Kidney glomerular epithelial cell (primary cell): ENCODE data around the gene GPR84.

ENCODE experiments used
- DNase-seq: peaks from one replicate; lab custom pipeline; 2025; lab: John Stamatoyannopoulos, UW

GPR84 gene

DNA sequence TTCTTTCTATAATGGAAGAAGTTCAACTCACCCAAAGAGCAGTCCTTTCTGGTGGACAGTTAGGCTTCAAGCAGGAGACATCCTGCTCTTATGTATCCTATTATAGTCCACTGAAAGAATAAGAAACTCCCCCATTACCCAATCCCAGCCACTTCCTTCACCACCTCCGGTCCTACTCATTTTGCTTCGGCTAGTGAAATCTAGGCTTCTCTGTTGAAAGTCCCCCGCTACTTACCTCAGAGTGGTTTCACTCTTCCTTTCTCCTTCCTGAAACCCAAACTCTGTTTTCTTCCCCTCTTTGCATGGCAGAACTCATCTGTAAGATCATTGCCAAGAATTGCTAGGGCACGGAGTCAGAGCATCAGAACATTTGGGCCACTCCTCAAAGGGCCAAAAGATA is at the start of gene GPR84:
TSS of gene GPR84 (minus strand) at position 74 of the 400 bp plus-strand sequence. CDS start 635 bp downstream, outside the sequence.
- no peak for DNase-seq

DNA sequence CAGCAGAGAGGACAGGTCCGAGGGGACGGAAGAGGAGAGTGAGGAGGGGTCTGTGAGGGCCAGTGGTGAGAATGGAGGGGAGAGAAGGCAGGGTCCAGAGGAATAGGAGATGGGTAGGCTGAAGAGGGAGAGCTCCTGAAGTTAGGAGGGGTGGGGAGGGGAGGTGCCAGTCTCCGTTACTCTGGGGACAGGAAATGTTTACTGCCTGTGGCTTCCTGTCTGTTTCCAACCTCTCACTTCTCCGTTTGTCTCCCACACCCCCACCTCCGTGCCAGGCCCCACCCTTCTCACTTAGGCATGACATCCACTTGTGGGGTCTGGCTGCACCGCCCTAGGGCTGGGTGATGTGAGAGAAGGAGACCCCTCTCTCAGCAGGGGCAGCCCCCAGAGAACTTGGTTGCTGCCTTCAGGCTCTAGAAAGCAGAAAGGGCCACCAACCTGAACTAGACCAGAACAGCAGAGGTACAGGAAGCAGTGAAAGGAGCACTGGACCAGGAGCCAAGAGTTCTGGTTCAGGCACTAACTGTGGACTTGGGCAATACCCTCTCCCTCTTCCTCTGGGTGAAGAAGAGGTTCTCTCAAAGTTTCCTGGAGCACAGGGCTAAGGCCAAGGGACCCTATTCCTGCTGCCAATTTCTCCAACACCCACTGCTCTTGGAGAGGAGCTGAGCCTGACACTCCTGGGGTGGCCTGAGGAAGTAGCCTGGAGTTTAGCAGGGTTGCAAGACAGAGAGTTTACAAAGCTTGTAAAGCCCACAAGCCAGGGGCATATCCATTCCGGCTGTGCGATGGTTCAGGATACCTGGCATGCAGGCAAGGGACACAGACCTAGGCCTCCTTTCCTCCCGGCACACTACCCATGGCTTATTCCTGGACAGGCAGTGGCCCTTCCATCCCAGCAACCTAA is 49.3 kb upstream of the GPR84 start:
- no peak for DNase-seq

DNA sequence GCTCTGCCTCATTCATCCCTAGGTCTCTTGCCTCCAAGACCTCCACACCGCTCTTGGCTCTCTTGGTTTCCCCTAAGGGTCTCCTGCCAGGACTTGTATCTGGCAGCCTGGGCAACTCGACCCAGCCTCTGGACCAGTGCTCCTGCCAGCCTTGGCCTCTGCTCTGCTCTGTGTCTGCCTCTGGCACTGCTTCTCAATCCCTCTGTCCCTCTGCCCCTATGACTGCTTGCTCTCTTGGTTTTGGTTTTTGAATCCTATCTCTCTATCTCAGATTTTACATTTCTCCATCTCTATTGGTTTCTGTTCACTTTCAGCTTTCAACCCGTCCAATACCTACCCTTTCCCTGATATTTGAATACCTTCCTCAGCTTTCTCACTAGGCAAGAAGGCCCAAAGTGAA is 48.5 kb upstream of the GPR84 start:
- no peak for DNase-seq

DNA sequence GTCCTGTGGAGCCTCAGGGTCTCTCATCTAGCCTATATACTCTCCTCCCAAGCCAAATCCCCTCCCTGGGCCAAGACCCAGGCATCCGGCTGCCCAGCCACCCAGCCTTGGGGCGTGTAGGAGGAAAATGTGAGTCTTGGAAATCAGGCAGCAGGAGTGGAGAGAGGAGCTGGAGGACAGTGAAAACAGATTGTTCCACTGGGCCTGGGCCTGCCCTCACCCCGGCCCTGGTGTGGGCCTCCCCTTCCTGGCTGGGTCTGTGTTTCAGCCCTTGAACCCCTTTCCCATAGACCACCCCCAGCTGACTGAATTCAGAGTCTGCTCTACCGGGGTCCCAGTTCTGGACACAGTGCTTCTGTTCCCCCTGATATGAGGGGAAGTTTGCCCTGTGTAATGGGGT is 48.1 kb upstream of the GPR84 start:
- no peak for DNase-seq

DNA sequence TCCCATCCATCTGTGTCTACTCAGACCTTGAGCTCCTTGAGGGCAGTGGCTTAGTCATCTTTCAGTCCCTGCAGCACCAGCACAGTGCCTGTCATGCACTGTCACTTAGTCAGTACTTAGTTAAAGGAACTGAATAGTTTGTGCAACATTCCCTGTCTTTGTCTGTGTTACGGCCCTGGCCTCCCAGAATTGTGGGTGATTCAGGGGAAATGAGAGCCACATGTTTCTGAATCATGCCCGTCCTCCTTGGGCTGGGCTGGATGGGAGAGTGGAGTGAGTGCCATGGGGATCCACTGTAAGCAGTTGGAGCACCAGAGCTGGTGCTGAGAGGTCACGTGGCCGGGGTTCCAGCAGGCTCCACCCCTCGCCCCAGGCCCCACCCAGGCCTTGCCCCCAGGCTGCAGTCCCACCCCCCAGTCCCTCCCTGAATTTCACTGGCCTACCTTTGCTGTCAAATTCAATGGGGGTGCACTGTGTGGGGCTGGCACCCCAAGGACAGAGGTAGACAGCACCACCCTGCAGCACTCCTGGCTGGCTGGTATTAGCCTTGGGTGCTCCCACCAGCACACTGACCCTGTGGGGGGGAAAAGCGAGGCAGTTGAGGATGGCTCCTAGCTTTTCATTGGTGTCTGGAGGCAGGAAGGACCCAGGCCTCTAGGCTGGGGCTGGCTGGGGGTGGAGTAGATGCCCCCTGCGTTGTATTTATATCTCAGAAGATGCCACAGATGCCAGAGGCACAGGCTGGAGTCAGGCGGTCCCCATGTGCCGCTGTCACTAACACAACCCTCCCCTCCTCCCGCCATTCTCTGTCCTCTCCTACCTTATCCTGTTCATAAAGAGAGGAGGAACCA is 47.3 kb upstream of the GPR84 start:
- DNase-seq, result peak; percentile 73

DNA sequence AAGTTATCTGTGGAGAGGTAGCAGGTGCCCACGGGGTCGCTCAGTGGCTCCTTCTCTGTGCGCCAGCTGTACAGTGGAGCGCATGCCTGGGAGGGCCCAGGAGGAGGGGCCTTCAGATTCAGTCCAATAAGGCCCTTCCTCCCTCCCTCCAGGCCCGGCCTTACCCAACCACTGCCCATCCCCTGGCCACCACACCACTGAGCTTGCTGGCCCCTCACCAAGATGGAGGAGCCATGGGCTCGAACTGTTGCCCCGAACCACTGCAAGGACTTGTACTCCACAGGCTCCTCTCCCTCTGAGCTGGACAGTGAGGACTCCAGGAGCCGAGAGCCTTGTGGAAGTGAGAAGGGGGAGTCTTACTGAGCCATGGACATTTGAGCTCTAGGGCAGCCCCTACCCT is 45.0 kb upstream of the GPR84 start:
- no peak for DNase-seq

DNA sequence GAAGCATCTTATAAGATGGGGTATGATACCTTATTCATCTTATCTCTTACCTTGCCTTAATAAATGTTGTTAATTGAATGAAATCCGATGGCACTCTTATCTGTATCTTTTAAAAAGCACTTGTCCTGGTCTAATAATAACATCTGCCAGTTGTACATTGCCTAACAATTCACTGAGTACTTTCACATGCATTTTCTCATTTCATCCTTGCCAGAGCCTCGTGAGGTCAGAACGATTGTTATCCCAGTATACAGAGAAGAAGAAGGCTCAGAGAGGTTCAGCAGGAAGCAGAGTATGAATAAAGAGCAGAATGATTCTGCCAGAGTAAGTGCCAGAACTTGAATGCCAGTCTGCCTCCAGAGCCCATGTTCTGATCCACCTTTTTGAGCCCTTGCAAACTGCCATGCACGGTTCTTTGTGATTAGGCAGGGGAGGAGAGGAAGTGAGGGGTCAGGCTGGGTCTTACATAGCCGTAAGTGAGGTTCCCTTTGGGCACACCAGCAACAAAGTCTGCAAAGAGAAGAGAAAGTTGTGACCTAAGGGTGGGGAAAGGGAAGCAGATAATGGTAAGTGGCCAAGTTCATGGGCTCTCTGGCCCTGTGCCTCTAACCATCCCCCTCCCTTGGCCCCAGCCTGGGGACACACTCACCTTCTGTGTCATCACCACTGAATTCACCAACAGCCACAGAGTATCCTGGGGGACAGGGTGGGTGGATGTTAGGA is 43.1 kb upstream of the GPR84 start:
- no peak for DNase-seq

DNA sequence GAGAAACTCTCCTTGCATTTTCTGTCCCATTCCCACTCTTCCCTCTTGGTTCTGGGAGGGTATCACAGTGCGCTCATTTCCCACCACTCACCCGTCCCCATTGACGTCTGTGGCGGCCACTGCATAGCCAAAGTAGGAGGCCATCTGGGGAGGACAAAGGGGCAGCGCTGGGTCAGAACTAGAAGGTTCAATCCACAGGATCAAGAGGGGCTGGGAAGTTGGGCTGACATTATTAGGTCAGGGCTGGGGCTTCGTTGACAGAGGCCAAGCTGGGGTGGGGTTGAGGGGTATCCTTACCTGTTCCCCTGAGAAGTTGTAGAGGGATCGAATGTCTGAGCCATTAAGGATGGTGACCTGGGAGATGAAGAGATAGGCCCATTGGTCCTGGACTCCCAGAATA is 41.3 kb upstream of the GPR84 start:
- DNase-seq, result no peak

DNA sequence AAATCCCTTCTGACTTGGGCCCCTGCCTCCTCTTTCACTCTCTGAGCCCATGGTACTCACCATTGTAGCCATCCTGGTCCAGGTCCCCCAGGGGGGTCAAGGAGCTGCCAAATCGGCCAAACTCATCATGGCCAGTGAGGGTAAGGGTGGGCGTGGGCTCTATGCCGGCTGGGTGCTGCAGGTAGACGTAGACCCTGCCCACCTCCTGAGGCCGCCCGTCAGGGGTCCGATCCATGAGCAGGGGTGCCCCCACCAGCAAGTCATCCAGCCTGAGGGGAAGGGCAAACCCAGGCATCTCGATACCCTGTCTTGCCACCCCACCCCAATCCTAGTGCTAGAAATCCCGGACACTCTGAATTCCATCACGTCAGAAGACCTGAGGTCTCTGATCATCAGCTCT is 40.8 kb upstream of the GPR84 start:
- DNase-seq, result no peak

DNA sequence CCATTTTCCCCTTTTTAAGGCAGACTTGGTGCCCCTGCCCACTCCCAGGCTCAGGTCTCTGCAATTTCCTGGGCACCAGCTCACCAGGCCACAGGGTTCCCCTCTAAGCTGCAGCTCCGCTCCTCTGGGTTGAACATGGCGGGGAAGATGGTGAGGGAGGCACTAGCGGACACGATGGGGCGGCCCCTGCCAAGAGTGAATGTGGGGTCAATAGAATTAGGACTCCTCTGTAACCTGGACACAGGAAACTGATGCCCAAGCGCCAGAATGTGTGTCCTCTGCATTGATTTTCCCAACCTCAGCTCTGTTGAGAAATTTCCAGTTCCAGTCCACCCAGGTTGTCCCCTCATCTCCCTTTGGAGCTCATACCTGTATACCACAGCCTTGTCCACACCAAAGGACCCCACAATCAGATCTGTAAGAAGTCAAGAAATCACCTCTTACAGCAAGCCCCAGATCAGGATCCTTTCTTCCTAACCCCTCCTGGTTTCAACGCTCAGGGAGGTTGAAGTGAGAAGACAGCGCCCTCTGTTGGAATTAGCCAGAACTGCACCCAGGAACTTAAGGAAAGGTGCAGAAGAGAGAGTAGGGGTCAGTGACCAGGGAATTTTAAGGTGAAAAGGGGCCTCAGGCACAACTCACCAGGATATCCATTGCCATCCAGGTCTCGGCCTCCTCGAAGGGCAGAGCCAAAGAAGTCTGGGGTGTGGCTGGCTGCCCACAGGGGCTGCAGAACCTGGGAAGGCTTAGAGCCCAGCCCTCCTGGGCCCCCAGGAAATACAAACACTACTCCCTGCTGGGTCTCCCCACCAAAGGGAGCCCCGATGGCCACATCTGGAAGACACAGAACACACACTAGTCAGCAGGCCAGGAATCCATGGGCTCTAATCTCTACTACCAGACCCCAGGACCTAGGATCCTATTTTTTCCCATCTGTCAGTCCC is 40.0 kb upstream of the GPR84 start:
- DNase-seq, result peak; percentile 73

DNA sequence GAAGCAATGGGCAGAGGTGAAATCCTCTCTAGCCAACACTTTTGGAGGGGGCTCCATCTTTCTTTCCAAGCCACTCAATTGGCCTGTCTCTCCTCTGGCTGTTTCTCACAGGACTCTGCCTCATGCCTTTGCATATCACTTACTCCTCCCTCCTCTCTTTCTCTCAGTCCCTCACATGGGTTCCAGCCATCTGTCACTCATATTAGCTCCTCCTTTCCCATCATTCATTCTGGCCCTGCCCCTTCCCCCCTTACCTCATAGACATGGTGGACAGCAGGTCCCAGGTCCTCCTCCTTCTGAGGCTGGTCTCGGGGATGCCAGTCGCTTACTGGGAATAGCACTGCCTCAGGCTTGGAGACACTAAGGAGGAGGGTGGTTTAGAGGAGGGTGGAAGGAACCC is 36.8 kb upstream of the GPR84 start:
- no peak for DNase-seq

DNA sequence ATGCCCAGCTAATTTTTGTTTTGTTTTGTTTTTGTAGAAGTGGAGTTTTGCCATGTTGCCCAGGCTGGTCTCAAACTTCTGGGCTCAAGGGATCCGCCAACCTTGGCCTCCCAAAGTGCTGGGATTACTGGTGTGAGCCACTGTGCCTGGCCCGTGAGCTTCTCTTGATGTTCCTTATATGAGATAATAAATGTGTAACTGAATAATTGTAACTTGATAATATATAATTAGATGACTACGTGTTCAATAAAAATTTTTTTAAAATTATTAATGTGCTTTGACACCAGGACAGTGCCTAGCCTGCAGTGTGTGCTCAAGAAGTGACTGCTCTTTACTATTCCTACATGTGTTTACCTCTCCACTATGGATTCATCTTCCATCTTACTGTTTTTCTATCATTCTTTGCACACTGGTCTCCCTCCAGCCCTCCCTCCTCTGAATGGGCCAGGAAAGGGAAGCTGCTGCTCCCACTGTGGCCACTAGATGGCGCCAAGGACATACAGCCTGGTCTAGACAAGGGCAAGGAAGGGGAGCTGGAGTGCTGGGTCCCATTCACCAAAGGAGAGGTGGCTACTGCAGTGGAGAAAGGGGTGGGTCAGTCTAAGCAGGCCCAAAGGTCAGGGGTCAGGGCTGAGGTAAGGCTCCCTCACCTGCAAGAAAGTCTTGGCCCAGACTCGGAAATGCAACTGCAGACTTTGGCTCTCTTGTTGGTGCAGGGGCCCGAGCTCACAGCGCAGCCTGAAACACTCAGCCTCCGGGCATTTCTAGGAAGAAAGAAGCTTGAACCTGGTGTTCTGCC is 34.9 kb upstream of the GPR84 start:
- DNase-seq, result peak; percentile 72

DNA sequence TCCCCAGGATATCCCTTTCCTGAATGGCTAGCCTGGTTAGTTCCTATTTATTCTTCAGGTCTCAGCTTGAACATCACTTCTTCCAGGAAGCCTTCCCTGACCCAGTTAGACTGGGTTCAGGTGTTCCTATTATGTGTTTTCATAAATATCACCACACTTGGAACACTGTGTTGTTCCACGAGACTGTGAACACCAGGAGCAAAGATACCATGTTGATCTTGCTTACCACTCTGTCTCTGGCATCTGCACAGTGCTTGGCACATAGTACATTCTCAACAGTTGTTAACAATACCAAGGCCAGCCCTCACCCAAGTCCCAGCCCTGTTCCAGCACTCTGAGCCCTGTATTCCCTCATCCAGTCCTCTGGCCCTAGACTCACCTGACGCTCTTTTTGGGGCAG is 33.9 kb upstream of the GPR84 start:
- DNase-seq, result no peak

DNA sequence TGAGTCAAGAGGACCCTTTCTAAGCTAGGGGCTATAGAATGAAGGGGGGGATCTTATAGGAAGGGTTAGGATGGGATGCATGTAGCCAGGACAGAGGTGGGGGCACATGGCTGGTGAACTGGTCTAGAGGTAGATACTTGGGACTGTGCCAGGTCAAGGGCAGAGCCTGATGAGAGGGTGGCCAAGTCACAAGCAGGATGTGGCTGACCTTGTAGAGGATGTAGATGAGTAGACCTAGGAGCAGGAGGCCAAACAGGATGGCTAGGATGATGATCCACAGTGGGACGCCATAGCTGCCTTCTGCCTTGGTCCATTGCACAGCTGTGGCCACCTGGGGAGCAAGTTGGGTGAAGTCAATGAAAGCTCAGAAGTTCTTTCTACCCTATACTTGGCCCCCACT is 32.9 kb upstream of the GPR84 start:
- DNase-seq, result no peak

DNA sequence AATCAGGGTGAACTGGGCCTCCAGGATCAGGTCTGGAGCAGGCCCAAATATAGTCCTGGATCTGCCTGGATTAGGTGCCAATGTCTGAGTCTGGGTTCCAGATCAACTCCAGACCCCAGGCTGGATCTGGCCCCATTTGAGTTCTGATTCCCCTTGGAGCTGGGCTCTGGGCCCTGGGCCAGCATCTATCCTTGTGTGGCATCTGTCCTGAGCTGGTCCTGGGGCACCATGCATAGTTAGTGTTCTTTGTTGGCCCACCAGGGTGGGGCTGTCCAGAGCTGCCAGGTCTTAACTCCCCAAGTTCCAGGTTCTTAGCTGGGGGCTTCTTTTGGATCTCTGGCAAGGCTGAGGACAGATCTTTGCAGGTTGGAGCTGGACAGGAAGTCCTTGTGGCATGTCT is 31.3 kb upstream of the GPR84 start:
- DNase-seq, result no peak

DNA sequence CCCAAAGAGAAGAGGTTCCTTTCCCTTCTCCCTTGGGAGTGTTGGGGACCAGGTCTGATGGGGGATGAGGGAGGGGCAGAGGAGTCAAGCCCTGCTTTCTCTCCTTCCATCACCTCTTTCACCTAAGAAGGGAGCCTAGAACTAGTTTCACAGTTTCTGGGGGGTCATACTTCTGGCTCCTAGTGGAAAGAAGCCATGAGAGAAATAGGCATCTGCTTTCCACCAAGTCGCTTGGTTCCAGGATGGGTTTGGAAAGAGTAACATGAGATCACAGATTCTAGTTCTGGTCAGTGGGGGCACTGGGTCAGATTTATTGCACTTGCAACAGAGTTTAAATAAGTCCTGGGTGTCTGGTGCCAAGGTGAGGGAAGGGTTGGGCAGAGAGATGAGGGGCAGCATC is 30.7 kb upstream of the GPR84 start:
- no peak for DNase-seq

DNA sequence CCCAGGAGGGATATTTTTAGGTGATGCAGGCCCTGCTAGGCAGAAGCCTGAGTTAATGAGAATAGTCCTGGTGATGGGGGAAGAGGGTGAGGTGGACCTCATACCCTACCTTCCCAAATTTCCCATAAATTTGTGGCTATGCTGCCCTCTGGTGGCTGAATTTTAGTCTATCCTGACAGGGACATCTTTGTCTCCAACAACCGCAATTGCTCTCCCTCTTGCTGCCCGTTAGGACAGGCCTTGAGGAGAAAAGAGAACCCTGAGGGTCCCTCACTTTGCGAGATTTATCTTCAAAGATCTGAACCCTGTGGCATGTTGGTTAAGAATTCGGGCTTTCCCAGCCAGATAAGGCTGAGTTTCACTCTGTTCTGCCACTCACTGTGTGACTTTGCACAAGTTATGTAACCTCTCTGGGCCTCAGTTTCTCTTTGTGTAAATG is 30.0 kb upstream of the GPR84 start:
- DNase-seq, result peak; percentile 8

DNA sequence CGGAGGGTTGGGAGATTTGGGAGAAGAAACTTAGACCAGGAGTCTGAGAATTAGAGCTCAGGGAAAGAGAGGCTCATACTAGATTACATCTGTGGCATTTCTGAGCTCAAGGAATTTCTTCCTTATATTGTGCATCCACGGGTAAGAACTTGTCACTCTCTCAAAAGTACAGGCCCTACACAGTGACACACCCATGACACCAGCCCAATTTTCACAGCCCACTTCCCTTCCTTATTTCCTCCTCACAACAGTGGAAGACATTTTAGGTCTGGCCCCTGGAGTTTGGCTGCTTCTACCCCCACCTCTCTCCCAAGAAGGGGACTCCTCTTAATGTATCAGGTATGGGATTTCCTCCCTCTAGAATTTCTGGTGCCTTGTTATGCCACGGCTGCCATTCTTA is 29.5 kb upstream of the GPR84 start:
- DNase-seq, result no peak

DNA sequence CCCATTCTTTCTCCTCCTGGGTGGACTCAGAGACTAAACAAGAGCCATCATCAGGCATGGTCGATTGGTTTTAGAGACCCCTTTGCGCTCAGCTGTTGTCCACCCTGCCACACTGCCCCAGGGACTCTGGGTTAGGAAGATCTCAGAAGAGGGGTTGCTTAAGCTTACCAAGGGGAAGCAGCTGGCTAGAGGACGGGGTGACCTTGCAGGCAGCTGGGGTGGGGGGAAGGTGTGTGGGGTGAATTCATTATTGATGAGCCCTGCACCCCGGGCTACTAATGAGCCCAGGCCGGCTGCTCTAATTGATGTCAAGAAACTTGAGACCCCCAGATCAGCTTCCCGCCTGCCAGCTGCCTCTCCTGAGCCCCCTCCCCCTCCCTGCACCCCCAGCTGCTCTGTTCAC is 28.9 kb upstream of the GPR84 start:
- DNase-seq, result no peak

DNA sequence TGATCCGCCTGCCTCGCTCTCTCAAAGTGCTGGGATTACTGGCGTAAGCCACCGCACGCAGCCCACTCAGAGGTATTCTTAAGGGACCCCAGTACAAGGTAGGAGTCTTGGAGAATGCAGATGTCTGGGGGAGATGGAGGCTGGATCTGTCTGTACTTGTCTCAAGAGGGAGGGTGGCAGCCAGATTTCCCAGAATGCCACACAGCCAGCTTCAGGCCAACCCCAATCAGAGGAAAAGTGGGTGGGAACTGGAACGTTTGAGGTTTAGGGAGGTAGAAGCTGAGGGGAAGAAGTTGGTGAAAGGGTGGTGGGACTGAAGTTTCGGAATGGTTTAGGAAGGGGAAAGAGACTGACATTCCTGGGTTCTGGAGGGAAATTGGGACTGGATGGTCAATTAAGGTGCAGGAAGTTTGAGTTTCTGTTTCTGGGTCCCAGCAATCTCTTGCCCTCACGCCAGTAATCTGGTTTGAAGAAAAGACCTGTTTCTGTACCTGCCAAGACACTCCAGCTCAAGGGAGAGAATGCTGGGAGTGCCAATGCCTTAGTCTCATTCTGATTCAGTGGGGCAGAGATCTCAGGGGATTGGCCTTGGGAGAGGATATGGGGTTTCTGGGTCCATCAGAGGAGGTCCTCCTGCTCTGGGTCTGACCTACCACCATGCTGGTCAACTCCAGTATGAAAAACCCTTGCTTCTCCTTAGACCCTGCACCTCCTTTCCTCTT is 28.4 kb upstream of the GPR84 start:
- DNase-seq, result no peak
